Central memory CD8-positive, alpha-beta T cell (primary cell): ENCODE results near the gene PGLYRP2.

ENCODE experiments used
- ATAC-seq: fragments of 150-1000 bp; cut with Tn5 transposase; replicated peaks from 2 replicates; pipeline ENCODE4 v1.10.0; 2022; ENCODE audit warnings: mild to moderate bottlenecking, moderate FRiP score, moderate number of reproducible peaks; ENCODE audit not compliant: poor library complexity, severe bottlenecking; ENCODE audit errors: extremely low read depth
- DNase-seq, 2 donors: peaks; one replicate each; pipeline ENCODE4 v3.0.0; 2021; ENCODE audit warnings: low spot score in 2 of 2
- H3K27ac Mint-ChIP-seq: one replicate; pipeline ENCODE4 v1.8.0; 2022; ENCODE audit warnings: low read depth, mild to moderate bottlenecking, moderate library complexity, mixed read lengths
- H3K27me3 Mint-ChIP-seq: one replicate; pipeline ENCODE4 v1.8.0; 2022; ENCODE audit warnings: mixed read lengths
- H3K36me3 Mint-ChIP-seq: one replicate; pipeline ENCODE4 v1.8.0; 2022; ENCODE audit warnings: mild to moderate bottlenecking, moderate library complexity, mixed read lengths; ENCODE audit not compliant: insufficient read depth
- H3K4me1 Mint-ChIP-seq: one replicate; pipeline ENCODE4 v1.8.0; 2022; ENCODE audit warnings: mixed read lengths
- H3K4me3 Mint-ChIP-seq: one replicate; pipeline ENCODE4 v1.8.0; 2022; ENCODE audit warnings: mild to moderate bottlenecking, moderate library complexity, mixed read lengths
- H3K9me3 Mint-ChIP-seq: one replicate; pipeline ENCODE4 v1.8.0; 2022; ENCODE audit warnings: mixed read lengths

Gene PGLYRP2

GRCh38 chr19:15419413-15420025 is 59.8 kb downstream of the PGLYRP2 start:
- Mint-ChIP-seq H3K27ac (peak overlapping the region; percentile 92), H3K36me3 (peaks cover 17% of the 10 kb centered on the region), H3K4me1 (peaks cover 48% of the 10 kb centered on the region), H3K9me3 (no peaks in the 10 kb centered on the region), H3K4me3 (peak overlapping the region; percentile 94), H3K27me3 (no peaks in the 10 kb centered on the region)
- ATAC-seq = no peak
- DNase-seq = no peak
